Testis (tissue), 3 donors: ENCODE measurements around the gene GFRA3. TPM values are rescaled to one million over a fixed set of nuclear protein-coding genes. Genes with fewer than 3 reads are reported as not detected.

Source experiments
- DNase-seq: peaks from one replicate; pipeline ENCODE4 v3.0.0-alpha.2; 2019
- H3K27ac ChIP-seq, 2 donors: fragments of 200-600 bp; sonication (generic); one replicate each; pipeline ENCODE4 v1.5.1; 2019
- H3K27me3 ChIP-seq: fragments of 200-600 bp; sonication (generic); one replicate; pipeline ENCODE4 v1.5.1; 2019
- H3K36me3 ChIP-seq: fragments of 200-600 bp; sonication (generic); one replicate; pipeline ENCODE4 v1.5.1; 2017; ENCODE audit warnings: low read depth; ENCODE audit errors: missing control alignments
- H3K4me1 ChIP-seq: fragments of 200-600 bp; sonication (generic); one replicate; pipeline ENCODE4 v1.5.1; 2019
- H3K4me3 ChIP-seq, 2 donors: fragments of 200-600 bp; sonication (generic); one replicate each; pipeline ENCODE4 v1.5.1; 2017 to 2019
- H3K9me3 ChIP-seq: fragments of 200-600 bp; sonication (generic); one replicate; pipeline ENCODE4 v1.5.1; 2017
- POLR2A ChIP-seq: fragments of 450-650 bp; IDR thresholded peaks from one replicate; pipeline ENCODE4 v1.6.1; 2017; ENCODE audit warnings: antibody characterized with exemption, mild to moderate bottlenecking, moderate library complexity
- WGBS, 2 donors: methylation state at CpG; one replicate each; pipeline ENCODE4 v1.1.5; 2018; 5-methylcytosine and 5-hydroxymethylcytosine counted together
- intact Hi-C: fragments of 100-400 bp; cut with DNase I; formaldehyde crosslinking; loops from one replicate; pipeline ENCODE4 v1.15.1; 2023; ENCODE audit warnings: low total_unique reads
- polyA plus RNA-seq: library from polyadenylated mRNA; stranded (reverse); fragments of 350-450 nt; fragmentation: Illumina TruSeq; extraction: RNeasy Lipid Tissue Mini Kit (QIAGEN cat#74804); gene quantifications from one replicate; pipeline ENCODE4 v1.2.3, GENCODE V29; 2014; ENCODE audit warnings: low read depth, low replicate concordance; ENCODE audit not compliant: insufficient read depth
- total RNA-seq, 2 donors: library from RNA; depleted of rRNA; stranded (reverse); fragments of >200 nt; gene quantifications; one replicate each; pipeline ENCODE4 v1.2.3, GENCODE V29; 2016
- TF ChIP-seq, protein P1 (sequence below), 3 experiments: fragments of 450-650 bp in 2 of 3; fragments of 200-600 bp in 1 of 3; sonication (generic) in 1 of 3; IDR thresholded peaks; one replicate each; pipeline ENCODE4 v1.5.1; 2016 to 2019; ENCODE audit warnings: antibody characterized with exemption in 3 of 3, mild to moderate bottlenecking in 2 of 3, moderate library complexity in 1 of 3

GFRA3 gene
- total and polyA plus RNA-seq, 3 donors from 2014 or later = 5.8 to 6.3 (median 6.3) TPM

DNA sequence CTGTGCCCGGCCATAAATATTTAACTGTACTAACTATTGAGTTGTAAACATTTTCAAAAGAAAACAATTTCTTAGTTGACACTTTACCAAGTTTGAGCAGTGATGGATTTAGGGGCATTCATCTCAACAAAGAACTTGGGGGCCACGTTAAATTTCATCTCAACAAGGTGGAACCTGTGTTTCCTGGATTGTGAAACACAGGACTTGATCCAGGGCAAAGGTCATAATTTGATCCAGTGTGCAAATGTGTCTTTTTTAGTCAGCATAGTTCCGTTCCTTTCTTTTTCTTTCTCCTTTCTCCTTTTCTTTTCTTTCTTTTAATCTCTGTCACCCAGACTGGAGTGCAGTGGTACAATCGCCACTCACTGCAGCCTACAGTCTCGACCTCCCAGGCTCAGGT is 3.1 kb downstream of the GFRA3 start:
- WGBS, 2 donors = 89 to 91% methylated on average over 5 of the region's 5 CpGs
- Histone ChIP-seq H3K4me3 (no peak overlapping the region), H3K27ac (no peak overlapping the region), H3K9me3 (no peaks in the 10 kb centered on the region), H3K4me1 (peaks cover 7% of the 10 kb centered on the region), H3K36me3 (no peaks in the 10 kb centered on the region), H3K27me3 (no peaks in the 10 kb centered on the region)
- TF ChIP-seq, protein P1, sequence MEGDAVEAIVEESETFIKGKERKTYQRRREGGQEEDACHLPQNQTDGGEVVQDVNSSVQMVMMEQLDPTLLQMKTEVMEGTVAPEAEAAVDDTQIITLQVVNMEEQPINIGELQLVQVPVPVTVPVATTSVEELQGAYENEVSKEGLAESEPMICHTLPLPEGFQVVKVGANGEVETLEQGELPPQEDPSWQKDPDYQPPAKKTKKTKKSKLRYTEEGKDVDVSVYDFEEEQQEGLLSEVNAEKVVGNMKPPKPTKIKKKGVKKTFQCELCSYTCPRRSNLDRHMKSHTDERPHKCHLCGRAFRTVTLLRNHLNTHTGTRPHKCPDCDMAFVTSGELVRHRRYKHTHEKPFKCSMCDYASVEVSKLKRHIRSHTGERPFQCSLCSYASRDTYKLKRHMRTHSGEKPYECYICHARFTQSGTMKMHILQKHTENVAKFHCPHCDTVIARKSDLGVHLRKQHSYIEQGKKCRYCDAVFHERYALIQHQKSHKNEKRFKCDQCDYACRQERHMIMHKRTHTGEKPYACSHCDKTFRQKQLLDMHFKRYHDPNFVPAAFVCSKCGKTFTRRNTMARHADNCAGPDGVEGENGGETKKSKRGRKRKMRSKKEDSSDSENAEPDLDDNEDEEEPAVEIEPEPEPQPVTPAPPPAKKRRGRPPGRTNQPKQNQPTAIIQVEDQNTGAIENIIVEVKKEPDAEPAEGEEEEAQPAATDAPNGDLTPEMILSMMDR (IDR thresholded peaks at IDR 0.05) = no peak
- TF ChIP-seq POLR2A = no peak
- no peak for DNase-seq
- intact Hi-C loops = no loop called here

DNA sequence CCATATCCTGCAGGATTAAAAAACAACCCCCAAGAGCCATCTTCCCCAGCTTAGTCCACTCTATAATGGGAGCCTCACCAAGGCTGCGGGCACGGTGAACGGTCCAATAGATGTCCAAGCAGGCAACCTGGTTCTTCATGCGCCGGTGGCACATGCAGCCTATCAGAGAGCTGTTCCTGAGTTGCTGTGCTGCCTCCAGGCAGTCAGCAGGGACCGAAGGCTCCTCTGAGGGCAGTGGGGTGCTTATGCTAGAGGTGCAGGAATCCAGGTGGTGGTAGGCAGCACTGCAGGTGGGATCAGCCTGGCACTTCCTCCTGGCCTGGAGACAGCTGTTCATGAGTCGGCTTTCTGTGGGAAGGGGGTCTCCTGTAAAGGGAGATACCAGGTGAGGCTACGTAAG is 10.2 kb downstream of the GFRA3 start:
- intact Hi-C loops = no loop called here
- no peak for DNase-seq
- H3K4me1 ChIP-seq = no peaks in the 10 kb centered on the region
- H3K36me3 ChIP-seq = no peaks in the 10 kb centered on the region
- no peaks in the 10 kb centered on the region for H3K9me3 ChIP-seq
- H3K27me3 ChIP-seq = no peaks in the 10 kb centered on the region
- 97 to 99% methylated on average over 7 to 8 of the region's 8 CpGs for WGBS, 2 donors
- TF ChIP-seq, protein P1 (IDR thresholded peaks at IDR 0.05) = no peak
- no peak for TF ChIP-seq POLR2A
- H3K27ac ChIP-seq = no peak overlapping the region
- no peak overlapping the region for H3K4me3 ChIP-seq

DNA sequence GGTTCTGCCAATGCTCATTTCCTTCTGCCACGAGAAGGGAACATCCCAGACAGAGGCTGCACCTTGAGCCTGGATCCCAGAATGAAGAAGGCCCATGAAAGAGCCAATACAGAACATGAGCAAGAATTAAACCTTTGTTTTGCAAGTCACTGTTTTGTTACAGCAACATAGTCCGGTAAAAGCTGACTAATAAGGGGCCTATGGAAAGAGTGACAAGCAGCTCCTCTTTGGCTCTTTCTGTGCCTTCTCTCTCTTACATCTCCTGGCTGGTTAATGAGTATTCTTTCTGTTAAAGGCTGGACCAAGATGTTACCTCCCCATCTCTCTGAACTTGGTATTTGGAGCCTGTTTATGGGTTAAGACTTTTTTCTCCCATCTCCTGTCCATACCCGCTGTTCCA is 10.8 kb downstream of the GFRA3 start:
- TF ChIP-seq POLR2A = no peak
- TF ChIP-seq, protein P1 (IDR thresholded peaks at IDR 0.05) = no peak
- DNase-seq = no peak
- H3K4me3 ChIP-seq = no peak overlapping the region
- H3K27ac ChIP-seq = no peak overlapping the region
- no peaks in the 10 kb centered on the region for H3K36me3 ChIP-seq
- no peaks in the 10 kb centered on the region for H3K9me3 ChIP-seq
- H3K27me3 ChIP-seq = no peaks in the 10 kb centered on the region
- intact Hi-C loops = no loop called here
- whole genome bisulfite sequencing, 2 donors = 80 to 87% methylated on average over 3 of the region's 3 CpGs
- no peaks in the 10 kb centered on the region for H3K4me1 ChIP-seq

DNA sequence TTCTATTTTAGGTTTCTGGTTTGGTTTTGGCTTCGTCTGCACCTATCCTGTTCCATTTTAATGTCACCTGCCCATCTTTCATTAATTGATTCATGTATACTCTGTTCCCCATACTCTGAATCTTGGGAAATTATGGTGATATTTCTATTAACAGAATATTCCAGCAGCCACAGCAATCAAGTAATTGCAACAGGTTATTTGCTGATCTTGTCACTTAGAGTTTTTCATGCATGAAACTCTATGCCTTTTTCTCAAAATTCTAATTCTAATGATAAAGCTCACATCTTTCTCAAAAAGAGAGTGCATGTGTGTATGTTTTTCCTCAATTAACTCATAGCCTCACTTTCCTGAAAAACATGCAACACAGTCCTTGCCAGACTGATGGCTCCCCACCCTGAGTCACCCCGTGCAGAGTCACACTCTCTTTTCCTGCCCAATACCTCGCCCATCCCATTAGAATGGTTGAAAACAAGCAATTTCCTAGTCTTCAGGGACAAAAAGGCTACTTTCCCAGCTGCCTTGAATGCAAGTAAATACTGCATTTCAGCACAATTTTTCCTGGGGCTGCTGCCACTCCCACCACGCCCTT is 15.6 kb downstream of the GFRA3 start:
- intact Hi-C loops = no loop called here
- Histone ChIP-seq H3K27me3 (no peaks in the 10 kb centered on the region), H3K4me1 (no peaks in the 10 kb centered on the region), H3K4me3 (no peak overlapping the region), H3K36me3 (no peaks in the 10 kb centered on the region), H3K9me3 (no peaks in the 10 kb centered on the region), H3K27ac (no peak overlapping the region)
- DNase-seq = no peak
- WGBS, 2 donors = 82 to 91% methylated on average over 4 of the region's 4 CpGs
- TF ChIP-seq, protein P1 (IDR thresholded peaks at IDR 0.05) = no peak
- no peak for TF ChIP-seq POLR2A

DNA sequence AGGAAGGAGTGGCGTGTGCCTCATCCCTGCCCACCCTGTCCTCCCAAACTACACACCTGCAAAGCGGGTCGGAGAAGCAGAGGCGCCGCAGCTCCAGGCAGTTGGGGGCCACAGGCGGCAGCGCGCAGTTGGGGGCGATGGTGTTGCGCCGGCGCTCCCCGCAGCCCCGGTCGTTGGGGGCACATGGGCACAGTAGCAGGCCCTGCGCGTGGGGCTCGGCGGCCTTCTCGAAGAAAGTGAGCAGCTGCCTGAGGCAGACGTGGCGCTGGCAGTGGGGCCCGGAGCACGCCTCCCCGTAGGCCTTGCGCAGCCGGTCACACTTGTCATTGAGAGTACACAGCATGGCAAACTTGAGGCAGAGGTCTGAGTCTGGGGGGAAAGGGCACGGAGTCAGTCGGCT is 16.8 kb downstream of the GFRA3 start:
- Histone ChIP-seq H3K9me3 (no peaks in the 10 kb centered on the region), H3K4me3 (no peak overlapping the region), H3K27ac (no peak overlapping the region), H3K36me3 (no peaks in the 10 kb centered on the region), H3K4me1 (no peaks in the 10 kb centered on the region), H3K27me3 (no peaks in the 10 kb centered on the region)
- intact Hi-C loops = no loop called here
- no peak for DNase-seq
- WGBS, 2 donors = 37 to 57% methylated on average over 29 of the region's 29 CpGs
- TF ChIP-seq POLR2A = no peak
- TF ChIP-seq, protein P1 (IDR thresholded peaks at IDR 0.05) = no peak
